ENCODE measurements around the gene HRH2.

Gene HRH2

GRCh38 chr5:175688352-175689146 is 30.7 kb downstream of the HRH2 start:
- Histone ChIP-seq H3K27me3 (ENCODE audit: low read depth, low read length) (peaks cover 16% of the 10 kb centered on the region), H3K4me1 (ENCODE audit: low read length) (peaks cover 5% of the 10 kb centered on the region; the same call in 1 of the 2 replicates), H3K27ac (ENCODE audit: low read length) (no peak overlapping the region), H3K9ac (ENCODE audit: low read length) (no peak overlapping the region), H3K9me3 (ENCODE audit: insufficient read depth, low read length) (no peaks in the 10 kb centered on the region), H3K4me2 (ENCODE audit: low read length) (no peak overlapping the region), H3K4me3 (ENCODE audit: low read length) (no peak overlapping the region), H4K20me1 (ENCODE audit: insufficient read depth, low read length) (no peaks in the 10 kb centered on the region), H3K36me3 (replicated peaks; ENCODE audit: low read depth, low read length) (no peaks in the 10 kb centered on the region), H3K79me2 (ENCODE audit: low read length) (no peaks in the 10 kb centered on the region), H2AFZ (ENCODE audit: low read depth, low read length) (no peak overlapping the region)
- TF ChIP-seq EZH2phosphoT487 (IDR thresholded peaks at IDR 0.05; ENCODE audit: low read depth) = no peak
- no peak for TF ChIP-seq CTCF (IDR thresholded peaks at IDR 0.05; ENCODE audit: low read depth, low read length)

- H2AFZ ChIP-seq (ENCODE audit: low read depth, low read length) = no peak overlapping the region
- no peaks in the 10 kb centered on the region for H3K36me3 ChIP-seq (replicated peaks; ENCODE audit: low read depth, low read length)
- H3K4me1 ChIP-seq (ENCODE audit: low read length) = peaks cover 5% of the 10 kb centered on the region; the same call in 1 of the 2 replicates
- no peak overlapping the region for H3K9ac ChIP-seq (ENCODE audit: low read length)
- H3K4me3 ChIP-seq (ENCODE audit: low read length) = no peak overlapping the region
- H3K4me2 ChIP-seq (ENCODE audit: low read length) = no peak overlapping the region
- H3K9me3 ChIP-seq (ENCODE audit: insufficient read depth, low read length) = no peaks in the 10 kb centered on the region
- TF ChIP-seq EZH2phosphoT487 (IDR thresholded peaks at IDR 0.05; ENCODE audit: low read depth) (no peak), CTCF (IDR thresholded peaks at IDR 0.05; ENCODE audit: low read depth, low read length) (no peak)
- H3K27me3 ChIP-seq (ENCODE audit: low read depth, low read length) = peaks cover 13% of the 10 kb centered on the region
- H3K27ac ChIP-seq (ENCODE audit: low read length) = no peak overlapping the region
- H3K79me2 ChIP-seq (ENCODE audit: low read length) = no peaks in the 10 kb centered on the region
- no peaks in the 10 kb centered on the region for H4K20me1 ChIP-seq (ENCODE audit: insufficient read depth, low read length)
Measured at GRCh38 chr5:175689147-175689991, 31.5 kb downstream of the HRH2 start.

GRCh38 chr5:175690025-175690424 is 32.2 kb downstream of the HRH2 start:
- TF ChIP-seq EZH2phosphoT487 (IDR thresholded peaks at IDR 0.05; ENCODE audit: low read depth) = no peak
- TF ChIP-seq CTCF (IDR thresholded peaks at IDR 0.05; ENCODE audit: low read depth, low read length) = no peak
- Histone ChIP-seq H4K20me1 (ENCODE audit: insufficient read depth, low read length) (no peaks in the 10 kb centered on the region), H3K36me3 (replicated peaks; ENCODE audit: low read depth, low read length) (no peaks in the 10 kb centered on the region), H3K9ac (ENCODE audit: low read length) (no peak overlapping the region), H3K27me3 (ENCODE audit: low read depth, low read length) (peaks cover 7% of the 10 kb centered on the region), H3K79me2 (ENCODE audit: low read length) (no peaks in the 10 kb centered on the region), H3K27ac (ENCODE audit: low read length) (no peak overlapping the region), H3K9me3 (ENCODE audit: insufficient read depth, low read length) (no peaks in the 10 kb centered on the region), H2AFZ (ENCODE audit: low read depth, low read length) (no peak overlapping the region), H3K4me1 (ENCODE audit: low read length) (peaks cover 5% of the 10 kb centered on the region; the same call in 1 of the 2 replicates), H3K4me3 (ENCODE audit: low read length) (no peak overlapping the region), H3K4me2 (ENCODE audit: low read length) (no peak overlapping the region)

GRCh38 chr5:175690586-175690985 is 32.7 kb downstream of the HRH2 start:
- Histone ChIP-seq H3K4me1 (ENCODE audit: low read length) (peaks cover 5% of the 10 kb centered on the region; the same call in 1 of the 2 replicates), H3K4me3 (ENCODE audit: low read length) (no peak overlapping the region), H3K9ac (ENCODE audit: low read length) (no peak overlapping the region), H2AFZ (ENCODE audit: low read depth, low read length) (no peak overlapping the region), H3K27ac (ENCODE audit: low read length) (no peak overlapping the region), H3K36me3 (replicated peaks; ENCODE audit: low read depth, low read length) (no peaks in the 10 kb centered on the region), H3K4me2 (ENCODE audit: low read length) (no peak overlapping the region), H3K27me3 (ENCODE audit: low read depth, low read length) (peaks cover 4% of the 10 kb centered on the region; the same call in 1 of the 2 replicates), H3K79me2 (ENCODE audit: low read length) (no peaks in the 10 kb centered on the region), H3K9me3 (ENCODE audit: insufficient read depth, low read length) (no peaks in the 10 kb centered on the region), H4K20me1 (ENCODE audit: insufficient read depth, low read length) (no peaks in the 10 kb centered on the region)
- TF ChIP-seq CTCF (IDR thresholded peaks at IDR 0.05; ENCODE audit: low read depth, low read length) (no peak), EZH2phosphoT487 (IDR thresholded peaks at IDR 0.05; ENCODE audit: low read depth) (no peak)
